ENCODE measurements around the gene ITPR1. TPM values are rescaled to one million over a fixed set of nuclear protein-coding genes. Genes with fewer than 3 reads are reported as not detected.

ITPR1 gene
- polyA plus RNA-seq, 1 donor from 2014 or later: 2.1 TPM

GRCh38 chr3:4573153-4573552, 80.0 kb downstream of the ITPR1 start:
- H3K27me3 ChIP-seq (ENCODE audit: insufficient read depth, low read depth, low read length): no peaks in the 10 kb centered on the region
- no peaks in the 10 kb centered on the region for H3K9me2 ChIP-seq (ENCODE audit: insufficient read depth, low read length)
- H3F3A ChIP-seq (ENCODE audit: insufficient read depth, low read length, poor library complexity, severe bottlenecking): no peaks in the 10 kb centered on the region
- no peak overlapping the region for H3K27ac ChIP-seq (ENCODE audit: low read length)
- no peaks in the 10 kb centered on the region for H3K9me3 ChIP-seq (ENCODE audit: low read length)
- H3K9ac ChIP-seq (ENCODE audit: low read length): no peak overlapping the region
- H4K20me1 ChIP-seq (ENCODE audit: insufficient read depth): no peaks in the 10 kb centered on the region
- TF ChIP-seq POLR2AphosphoS5 (IDR thresholded peaks at IDR 0.05) (no peak), EP300 (conservative IDR thresholded peaks at IDR 0.05; ENCODE audit: poor library complexity, severe bottlenecking) (no peak), CTCF (IDR thresholded peaks at IDR 0.05; ENCODE audit: poor library complexity, severe bottlenecking) (no peak)
- no peaks in the 10 kb centered on the region for H3K79me2 ChIP-seq (replicated peaks; ENCODE audit: insufficient read depth, low read length)
- no peak overlapping the region for H2AFZ ChIP-seq (ENCODE audit: low read depth, low read length)
- no peak overlapping the region for H3K4me2 ChIP-seq (ENCODE audit: low read length)
- H3K4me3 ChIP-seq (ENCODE audit: low read length): no peak overlapping the region
- no peaks in the 10 kb centered on the region for H3K36me3 ChIP-seq (ENCODE audit: insufficient read depth, low read length)

DNA sequence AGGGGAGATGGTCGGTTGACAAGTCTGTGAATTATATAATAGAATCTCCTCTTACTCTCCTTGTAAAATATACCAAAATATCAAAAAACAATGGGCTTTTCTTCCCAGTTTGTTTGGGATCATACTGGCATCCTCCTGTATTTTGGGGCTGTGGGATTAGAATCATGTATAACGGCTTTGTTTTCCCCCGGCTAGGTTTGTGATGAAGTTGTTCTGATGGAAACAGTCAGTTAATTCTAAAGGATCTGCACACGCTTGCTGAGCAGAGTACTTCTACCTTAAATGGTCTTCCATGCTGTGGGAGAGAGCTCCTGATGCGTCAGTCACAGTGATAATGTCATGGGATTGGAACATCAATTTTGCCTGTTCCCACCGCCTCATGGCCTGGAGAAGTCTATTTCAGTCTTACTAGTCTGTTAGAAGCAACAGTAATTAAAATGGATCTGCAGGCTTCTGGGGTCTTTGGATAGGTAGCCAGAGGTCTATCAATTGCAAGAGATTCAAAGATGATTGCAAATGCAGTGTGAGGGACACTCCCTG, 81.3 kb downstream of the ITPR1 start:
- no peak overlapping the region for H3K4me2 ChIP-seq (ENCODE audit: low read length)

More for the DNA sequence above, 81.3 kb downstream of the ITPR1 start:
- H3K27me3 ChIP-seq (ENCODE audit: insufficient read depth, low read depth, low read length): no peaks in the 10 kb centered on the region
- H3K79me2 ChIP-seq (replicated peaks; ENCODE audit: insufficient read depth, low read length): no peaks in the 10 kb centered on the region
- no peak for TF ChIP-seq REST (IDR thresholded peaks at IDR 0.05; ENCODE audit: borderline replicate concordance)
- TF ChIP-seq TAF1 (IDR thresholded peaks at IDR 0.05; ENCODE audit: low read depth): no peak
- TF ChIP-seq EP300 (conservative IDR thresholded peaks at IDR 0.05; ENCODE audit: poor library complexity, severe bottlenecking): no peak
- TF ChIP-seq EZH2 (IDR thresholded peaks at IDR 0.05; ENCODE audit: borderline replicate concordance, insufficient read depth, low read length, poor library complexity, severe bottlenecking): no peak
- TF ChIP-seq SMC3 (conservative IDR thresholded peaks at IDR 0.05; ENCODE audit: poor library complexity): no peak
- TF ChIP-seq CTCF (IDR thresholded peaks at IDR 0.05; ENCODE audit: poor library complexity, severe bottlenecking): no peak
- no peak for TF ChIP-seq POLR2AphosphoS5 (IDR thresholded peaks at IDR 0.05)
- no peak for TF ChIP-seq RAD21 (conservative IDR thresholded peaks at IDR 0.05)
- TF ChIP-seq MXI1 (conservative IDR thresholded peaks at IDR 0.05; ENCODE audit: poor library complexity, severe bottlenecking): no peak
- no peaks in the 10 kb centered on the region for H4K20me1 ChIP-seq (ENCODE audit: insufficient read depth)
- H3K9ac ChIP-seq (ENCODE audit: low read length): no peak overlapping the region
- no peaks in the 10 kb centered on the region for H3K36me3 ChIP-seq (ENCODE audit: insufficient read depth, low read length)
- no peak overlapping the region for H2AFZ ChIP-seq (ENCODE audit: low read depth, low read length)
- no peak overlapping the region for H3K27ac ChIP-seq (ENCODE audit: low read length)
- no peaks in the 10 kb centered on the region for H3K9me3 ChIP-seq (ENCODE audit: low read length)
- H3K4me3 ChIP-seq (ENCODE audit: low read length): no peak overlapping the region
- H3K9me2 ChIP-seq (ENCODE audit: insufficient read depth, low read length): no peaks in the 10 kb centered on the region
- H3F3A ChIP-seq (ENCODE audit: insufficient read depth, low read length, poor library complexity, severe bottlenecking): no peaks in the 10 kb centered on the region

All from neural cell (in vitro differentiated cells).